GM21825 (cell line): Measurements from ENCODE around the gene KCNA5.

Experiments
- ATAC-seq: cut with Tn5 transposase; IDR thresholded peaks from one replicate; pipeline ENCODE4 v1.9.1; 2021; ENCODE audit warnings: mild to moderate bottlenecking, moderate library complexity; ENCODE audit not compliant: unreplicated experiment

Gene KCNA5

DNA sequence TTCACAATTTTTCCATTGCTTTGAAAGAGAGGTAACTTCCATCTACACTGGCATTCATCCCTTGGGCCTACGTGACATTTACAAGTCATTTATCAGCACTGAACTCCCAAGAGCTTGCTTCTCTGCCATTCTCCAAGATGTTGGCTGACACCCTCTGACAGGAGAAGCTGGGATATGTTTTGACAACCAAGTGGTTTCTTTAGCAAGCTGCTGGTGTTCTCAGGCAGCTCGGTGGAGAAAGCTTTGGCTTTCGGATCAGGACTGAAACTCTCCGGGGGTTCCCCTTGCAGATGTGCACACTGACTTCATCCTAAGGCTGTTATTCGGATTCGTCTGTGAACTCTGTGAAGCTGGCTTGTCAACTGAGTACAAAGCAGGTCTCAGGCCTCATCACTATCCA lies 15.7 kb downstream of the KCNA5 start:
- no peak for ATAC-seq

DNA sequence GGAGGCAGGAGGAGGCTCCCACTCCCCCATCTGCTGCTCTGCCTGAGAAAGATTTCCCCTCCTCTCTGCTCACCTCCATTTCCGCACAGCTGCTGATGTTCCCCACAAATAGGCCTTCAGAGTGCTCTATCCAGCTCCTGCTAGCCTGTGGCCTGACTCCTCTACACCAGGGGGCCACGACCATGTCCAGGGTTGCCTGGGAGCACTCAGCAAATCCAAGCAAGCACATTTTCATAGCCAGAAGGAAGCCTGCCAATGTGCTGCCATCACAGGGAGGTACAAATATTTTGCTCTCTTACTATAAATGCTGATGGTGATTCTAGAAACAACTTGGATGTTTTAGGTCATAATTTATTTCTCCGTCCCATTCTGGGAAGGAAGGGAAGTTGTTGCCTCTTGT lies 17.3 kb downstream of the KCNA5 start:
- no peak for ATAC-seq

DNA sequence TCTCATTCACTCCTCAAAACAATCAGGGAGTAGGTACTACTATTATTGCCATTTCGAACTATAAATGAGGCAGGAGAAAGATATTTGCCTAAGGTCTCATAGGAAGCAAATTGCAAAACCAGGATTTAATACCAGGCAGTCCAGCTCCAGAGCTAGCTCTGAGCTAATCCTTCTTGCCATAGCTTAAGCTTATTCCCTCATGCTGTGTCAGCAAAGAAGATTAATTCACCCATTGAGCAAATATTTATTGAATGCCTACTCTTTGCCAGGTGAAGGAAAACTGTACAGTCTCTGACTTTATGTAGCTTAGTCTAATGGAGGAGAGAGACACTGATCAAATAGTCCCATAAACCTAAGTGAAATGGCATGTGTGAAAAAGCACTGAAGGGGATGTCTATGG lies 19.5 kb downstream of the KCNA5 start:
- ATAC-seq: no peak

DNA sequence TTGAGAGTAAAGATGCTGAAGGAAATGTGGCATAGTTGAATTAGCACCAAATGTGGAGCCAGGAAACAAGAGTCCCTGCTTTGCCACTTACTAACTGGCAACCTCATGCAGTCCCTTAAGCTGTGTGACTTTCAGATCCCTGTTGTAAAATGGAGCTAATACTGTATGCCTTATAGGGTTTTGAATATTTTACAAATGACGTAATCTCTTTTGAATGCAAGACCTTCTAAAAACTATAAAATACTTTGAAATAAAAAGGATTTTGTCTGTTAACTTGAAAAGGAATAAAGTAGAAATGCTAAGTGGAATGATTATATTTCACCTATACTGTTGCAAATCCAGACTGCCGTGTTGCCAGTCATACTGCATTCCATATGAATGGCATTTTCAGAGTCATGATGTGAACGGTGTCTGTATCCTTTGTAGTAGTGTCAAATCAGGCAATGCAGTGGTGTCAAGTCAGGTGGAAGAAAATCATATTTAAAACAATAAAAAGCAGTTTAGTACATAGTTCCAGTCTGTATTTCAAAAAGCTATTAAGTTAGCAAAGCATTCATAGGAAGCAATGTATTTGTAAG lies 21.3 kb downstream of the KCNA5 start:
- no peak for ATAC-seq

DNA sequence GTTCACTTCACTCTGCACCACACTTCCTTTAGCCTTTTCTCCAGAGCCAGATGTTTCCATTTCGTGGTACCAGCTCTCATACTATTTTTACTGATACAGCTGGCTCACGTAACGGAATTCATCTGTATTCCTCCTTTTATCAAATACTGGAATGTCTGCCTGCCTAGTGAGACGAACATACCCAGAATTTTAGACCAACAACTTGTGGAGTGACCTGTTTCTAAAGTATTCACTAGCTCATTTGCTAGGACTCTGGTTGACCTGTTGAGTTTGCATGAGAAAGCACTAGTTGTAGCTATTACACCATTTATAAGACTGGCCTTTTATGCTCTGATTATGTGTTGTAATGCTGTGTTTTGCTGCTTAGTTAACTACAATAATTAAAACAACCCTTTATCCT lies 22.6 kb downstream of the KCNA5 start:
- ATAC-seq: no peak

DNA sequence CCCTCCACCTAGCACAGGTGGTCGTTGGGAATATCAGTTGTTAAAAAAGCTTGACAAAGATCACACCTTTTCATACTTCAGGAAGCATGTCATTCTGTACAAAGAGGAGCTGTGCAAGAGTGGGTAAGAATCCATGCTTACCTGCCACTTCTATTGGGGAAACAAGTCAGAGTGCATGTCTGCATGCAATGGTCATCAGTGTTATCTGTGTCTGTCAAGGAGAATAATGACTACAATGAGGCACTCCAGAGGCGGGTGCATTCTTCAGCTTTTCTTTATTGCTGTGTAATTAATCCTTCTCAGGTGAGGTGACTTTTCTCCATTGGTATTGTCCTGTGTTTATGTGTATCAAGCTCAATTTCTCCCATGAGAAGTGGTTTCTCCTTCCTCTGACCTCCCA lies 24.4 kb downstream of the KCNA5 start:
- ATAC-seq: no peak

DNA sequence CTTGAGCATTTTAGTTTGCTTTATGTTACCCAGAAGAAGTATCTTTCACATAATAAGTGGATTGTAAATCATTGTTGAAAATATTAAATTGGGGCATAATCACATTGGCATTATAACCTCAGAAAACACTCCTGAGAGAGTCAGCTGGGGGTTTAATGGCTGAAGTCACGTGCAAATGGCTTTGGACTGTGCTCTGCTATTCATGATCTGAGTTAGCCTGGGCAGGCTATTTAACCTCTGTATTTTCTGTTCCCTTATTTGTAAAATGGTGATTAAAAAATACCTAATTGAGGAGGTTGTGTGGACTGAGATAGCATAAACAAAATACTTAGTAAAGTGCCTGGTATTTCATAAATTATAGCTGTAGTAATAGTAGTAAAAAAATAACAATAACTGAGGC lies 24.9 kb downstream of the KCNA5 start:
- no peak for ATAC-seq

DNA sequence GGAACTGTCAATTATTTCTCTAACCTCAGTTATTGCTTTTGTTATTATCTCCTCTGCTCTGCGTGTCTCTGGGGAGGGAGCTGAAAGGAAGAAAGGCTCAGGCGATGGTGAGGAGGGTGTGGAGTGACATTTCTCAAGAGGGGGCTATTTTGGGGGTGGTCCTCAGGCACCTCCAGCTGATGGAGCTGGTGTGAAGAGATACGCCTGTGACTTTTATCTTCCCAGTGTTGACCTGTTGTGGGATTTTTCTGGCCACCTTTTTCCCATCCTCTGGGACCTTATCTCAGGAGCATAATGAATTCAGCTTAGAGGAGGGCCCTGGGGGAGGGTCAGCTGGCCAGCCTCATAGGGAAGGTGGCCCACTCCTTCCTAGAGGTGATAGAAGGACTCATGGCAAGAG lies 26.4 kb downstream of the KCNA5 start:
- ATAC-seq: no peak

DNA sequence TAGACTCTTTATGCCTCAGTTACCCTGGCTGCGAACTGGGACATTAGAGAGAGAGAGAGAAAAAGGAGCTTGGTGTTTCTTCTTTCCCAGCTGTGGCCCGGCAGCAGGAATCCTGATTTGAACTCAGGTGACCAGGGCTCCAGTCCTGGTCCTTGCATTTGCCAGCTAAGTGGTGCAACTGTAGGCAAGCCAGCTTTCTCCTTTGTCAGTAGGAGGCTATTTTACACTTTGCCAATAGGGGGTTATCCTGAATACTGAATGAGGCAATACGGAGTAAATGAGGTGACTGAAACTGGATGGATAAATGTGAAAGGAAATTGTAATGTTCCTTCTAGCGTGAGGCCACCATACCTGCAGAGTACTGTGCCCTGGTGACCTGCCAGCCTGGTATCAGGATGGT lies 27.8 kb downstream of the KCNA5 start:
- no peak for ATAC-seq

DNA sequence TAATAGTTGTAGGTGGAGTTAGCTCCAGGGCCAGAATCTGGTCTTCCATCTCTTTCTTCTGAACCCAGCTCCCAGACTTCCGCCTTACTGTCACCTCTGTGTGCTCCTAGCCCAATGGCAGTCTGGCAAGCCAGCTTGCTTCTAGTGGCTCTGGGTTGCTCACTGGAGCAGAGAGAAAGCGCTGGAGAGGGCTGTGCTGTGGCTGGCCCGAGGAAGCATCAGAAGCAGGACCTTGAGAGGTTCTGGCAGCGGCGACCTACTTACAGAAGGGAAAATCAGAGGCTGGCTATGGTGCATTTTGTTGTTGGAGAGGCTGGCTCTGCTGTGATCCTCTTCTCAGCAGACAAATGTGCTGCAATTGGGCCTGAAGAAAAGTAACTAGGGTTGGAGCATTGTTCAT lies 28.6 kb downstream of the KCNA5 start:
- ATAC-seq: no peak

DNA sequence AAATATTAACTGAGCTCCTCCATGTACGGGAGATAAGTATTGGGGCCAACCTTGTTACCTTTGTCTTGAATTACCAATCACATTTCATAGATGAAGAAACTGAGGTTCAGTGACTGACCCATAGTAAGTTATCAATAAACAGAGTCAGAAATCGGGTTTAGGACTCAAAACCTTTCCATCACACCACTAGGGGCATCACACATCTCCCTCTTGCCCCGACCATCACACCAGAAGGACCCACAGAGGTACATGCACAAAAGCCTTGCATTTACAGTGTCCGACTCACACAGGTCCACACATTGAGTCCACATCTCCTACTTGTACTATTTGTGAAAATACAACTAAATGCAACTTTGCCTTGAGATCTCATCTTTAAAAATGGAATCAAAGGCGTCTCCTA lies 29.4 kb downstream of the KCNA5 start:
- no peak for ATAC-seq

DNA sequence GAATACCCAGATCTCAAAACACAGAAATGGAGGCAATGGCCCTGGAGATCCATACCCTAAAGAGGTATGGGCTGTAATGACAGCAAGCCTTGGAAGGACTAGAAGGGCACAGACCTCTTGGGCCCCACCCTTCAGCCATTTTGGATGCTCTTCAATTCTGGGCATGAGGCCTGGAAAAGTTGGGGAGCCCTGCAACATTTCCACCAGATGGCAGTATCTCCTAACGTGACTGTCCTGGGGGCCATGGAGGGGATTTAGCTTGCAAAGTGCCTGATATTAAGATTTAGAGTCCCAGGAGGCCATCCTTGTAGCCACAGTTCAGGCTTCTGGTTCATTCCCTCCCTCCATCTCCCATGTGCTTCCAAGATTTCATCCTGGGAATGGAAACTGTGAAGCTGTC lies 30.2 kb downstream of the KCNA5 start:
- no peak for ATAC-seq

DNA sequence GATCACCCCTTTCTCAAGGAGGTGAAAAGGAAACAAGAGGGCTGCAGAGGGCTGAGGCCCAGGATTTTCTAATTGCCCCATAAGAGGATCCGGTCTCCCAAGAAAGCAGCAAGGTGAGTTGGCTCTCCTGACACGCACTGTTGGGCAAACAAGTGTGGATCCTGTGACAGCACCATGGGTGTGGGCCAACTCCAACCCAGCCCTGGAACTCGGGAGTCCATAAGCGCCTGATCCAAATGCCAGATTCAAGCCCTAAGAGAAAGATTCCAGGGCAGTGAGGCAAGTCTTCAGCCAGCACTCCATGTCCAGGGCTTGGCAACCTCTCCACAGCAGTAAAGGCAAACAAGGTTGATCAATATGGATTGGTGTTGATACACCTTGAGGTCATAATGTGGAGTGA lies 33.1 kb downstream of the KCNA5 start:
- ATAC-seq: no peak

DNA sequence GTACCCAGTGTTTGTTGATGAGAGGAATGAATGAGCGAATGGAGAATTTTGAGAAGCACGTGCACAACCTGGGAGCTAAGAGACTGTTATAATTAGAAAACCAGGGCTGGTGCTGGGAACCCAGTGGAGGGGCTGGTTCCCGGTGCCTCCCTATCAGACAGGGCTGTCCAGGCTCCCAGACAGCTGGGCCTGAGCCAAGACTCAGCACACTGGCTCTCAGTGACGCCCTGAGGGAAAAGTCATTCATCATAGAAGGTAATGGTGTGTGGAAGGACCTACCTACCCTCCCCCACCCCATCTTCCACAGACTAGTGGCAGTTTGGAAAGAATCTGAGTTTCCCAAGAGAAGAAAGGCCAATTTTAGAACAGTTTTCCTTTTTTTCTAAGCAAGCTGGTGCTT lies 34.7 kb downstream of the KCNA5 start:
- ATAC-seq: no peak

DNA sequence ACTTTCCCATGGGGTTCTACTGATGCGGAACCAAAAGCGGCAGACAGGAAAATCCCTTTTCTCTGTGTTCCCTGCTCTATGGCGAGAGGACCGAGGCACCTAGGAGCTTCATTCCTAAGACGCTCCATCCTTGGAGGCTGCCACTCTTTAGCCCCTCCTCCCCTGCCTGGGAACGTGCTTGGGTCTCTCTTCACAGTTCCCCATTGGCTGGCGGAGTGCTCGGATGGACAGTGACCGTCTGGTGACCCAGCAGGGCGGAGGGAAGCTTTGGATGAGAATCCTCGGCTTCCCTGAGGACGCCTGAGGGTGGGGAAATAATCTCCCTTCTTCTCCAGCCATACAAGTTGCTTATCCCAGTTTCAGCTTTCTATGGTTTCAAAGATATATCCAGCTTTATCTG lies 37.3 kb downstream of the KCNA5 start:
- no peak for ATAC-seq

DNA sequence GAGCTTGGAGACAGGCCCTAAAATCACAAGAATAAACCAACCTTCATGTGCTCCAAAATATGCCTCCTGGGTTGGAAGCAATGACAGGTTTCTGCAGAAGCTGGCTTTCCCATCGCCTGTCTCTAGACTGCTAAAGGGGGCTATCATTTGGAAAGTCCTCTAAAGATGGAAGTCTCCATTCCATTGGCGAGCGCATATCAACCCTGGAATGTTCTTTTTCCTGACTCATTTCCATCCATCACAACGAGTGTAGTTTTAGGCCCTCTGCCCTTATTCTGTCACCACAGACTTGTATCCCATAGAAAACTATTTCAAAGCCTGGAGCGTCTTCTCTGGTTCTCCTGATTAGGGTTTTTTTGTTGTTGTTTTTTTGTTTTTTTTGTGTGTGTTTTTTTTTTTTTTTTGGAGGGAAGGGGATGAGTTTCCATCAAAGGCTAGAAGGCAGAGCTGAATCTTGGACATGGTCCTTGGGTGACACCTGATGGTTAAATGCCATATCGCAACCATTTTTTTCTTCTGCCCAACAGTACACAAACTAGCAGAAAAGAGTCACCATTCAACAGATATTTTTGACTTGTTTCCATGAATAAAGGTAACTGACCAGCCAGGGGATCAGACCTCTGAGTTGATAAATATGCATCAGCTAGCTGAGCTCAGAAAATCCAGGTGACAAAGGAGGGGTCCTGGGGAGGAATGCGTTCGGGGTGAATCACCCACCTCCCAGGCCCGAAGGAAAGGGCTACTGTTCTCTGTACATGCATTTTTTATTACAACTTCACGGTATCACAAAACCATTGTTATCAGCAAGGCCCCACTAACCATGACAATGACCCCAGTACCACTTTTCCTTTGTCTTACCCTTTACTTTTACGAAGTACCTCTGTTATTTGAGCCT lies 40.5 kb downstream of the KCNA5 start:
- no peak for ATAC-seq

DNA sequence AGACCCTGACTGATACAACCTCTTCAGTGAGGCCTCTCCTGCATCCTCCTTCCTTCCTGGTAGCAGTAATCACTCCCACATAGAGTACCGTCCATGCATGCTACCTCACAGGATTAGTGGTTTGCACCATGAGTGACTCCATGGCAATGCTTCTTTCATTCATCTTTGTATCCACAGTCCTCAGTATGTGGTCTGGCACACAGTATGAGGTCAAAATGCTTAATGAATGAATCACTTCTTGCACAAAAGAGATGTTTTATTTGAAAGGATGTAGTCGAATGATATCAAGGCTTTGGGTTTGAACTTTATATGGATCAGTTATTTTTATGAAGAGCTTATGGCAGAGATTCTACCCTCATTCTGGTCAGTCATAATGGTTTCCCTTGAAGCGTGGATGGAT lies 42.2 kb downstream of the KCNA5 start:
- ATAC-seq: no peak

DNA sequence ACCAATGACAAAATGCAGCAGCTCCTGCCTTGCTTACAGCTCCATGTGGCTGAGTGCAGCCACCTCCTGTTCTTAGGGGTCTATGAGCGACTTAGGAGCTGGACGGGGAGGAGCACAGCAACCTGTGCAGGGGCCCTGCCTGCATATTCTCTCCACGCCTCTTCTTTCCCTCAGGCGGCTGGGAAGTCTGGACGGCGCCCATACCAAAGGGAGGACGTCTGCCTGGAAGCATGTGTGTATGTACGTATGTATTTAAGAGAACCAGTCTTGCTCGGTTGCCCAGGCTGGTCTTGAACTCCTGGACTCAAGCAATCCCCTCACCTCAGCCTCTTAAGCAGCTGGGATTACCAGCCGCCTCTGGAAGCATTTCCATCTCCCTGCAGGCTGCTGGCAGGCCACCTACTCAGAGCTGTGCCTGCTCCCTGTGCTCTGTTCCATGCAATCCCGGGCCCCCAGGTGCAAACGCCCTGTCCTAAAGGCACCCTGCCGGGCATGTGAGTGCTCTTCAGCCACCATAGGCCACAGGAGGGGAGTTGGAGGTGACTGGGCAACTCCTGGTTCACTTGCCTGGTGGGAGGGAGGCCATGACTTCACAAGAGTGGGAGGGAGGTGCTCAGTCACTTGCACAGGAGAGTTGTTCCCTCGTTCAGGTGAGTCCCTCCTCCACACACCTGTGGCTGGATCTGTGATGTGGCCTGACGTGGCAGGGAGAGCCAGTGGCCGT lies 44.3 kb downstream of the KCNA5 start:
- ATAC-seq: no peak

DNA sequence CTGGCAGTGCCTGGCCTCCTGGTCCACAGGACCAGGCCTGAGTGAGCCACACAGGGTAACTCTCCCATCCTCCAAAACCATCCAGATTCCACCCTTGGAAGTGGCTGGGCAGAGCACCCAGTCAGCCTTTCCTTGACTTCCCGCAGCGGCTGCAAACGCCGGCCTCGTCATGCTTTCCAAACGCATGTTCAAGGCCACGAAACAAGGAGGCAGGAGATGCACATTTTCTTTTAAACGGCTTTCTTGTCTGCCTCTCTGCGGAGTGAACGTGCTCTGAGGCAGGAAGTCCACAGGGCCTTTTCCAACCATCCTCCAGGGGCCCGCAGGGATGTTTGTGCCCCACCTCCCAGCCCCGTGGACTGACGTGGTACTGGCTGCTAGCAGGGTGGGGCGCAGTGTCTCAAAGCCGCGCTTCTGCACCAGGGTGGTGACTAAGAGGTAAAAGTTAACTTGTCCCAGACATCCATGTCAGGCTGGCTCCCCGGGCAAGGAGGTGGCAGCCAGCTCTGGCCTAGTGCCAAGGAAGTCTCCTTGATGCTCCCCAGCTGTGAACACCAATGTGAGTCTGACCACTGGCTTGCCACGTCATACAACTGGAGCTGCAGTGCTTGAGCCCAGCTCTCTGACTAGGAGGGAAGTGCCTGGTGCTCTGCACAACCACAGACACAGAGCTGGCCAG lies 45.0 kb downstream of the KCNA5 start:
- no peak for ATAC-seq

DNA sequence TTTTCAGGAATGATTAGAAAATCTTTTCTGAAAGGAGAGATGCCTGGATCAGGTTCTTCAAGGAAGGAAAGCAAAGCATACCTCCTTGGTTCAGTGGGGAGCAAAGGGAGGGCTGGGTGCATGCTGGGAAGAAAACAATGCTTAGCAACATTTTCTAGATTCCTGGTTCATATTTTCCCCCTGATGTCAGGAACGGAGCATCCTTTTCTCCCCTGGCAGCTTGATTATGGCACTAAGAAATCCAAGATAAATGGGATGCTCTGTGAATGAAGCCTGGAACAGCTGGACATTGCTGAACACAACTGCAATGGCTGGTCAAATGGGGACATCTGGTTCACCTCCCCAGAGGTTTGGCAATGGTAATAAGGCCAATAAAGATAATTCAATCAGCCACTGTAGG lies 50.9 kb downstream of the KCNA5 start:
- ATAC-seq: no peak

DNA sequence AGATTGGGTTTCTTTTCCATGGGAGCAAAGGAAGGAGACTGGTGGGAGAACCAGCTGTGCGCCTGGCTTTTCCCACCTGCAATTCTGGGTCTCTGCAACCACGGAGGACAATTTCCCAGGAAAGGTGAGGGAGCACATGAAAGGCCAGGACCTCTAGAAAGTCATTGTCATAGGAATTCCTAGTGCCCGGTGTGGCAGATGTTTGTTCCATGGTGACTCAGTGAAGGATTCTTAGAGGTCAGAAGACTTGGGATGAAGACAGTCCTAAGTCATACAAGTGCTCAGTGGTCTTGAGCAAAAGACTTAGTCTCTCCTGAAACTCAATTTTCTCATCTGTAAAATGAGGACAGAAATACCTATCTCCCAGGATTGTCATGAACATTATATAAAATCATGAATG lies 51.3 kb downstream of the KCNA5 start:
- no peak for ATAC-seq
